Thoracic aorta (tissue), 2 donors: ENCODE results near the gene CR1. TPM values are rescaled to one million over a fixed set of nuclear protein-coding genes. Genes with fewer than 3 reads are reported as not detected.
"Not testable (repeated sequence)": the region's sequence is repeated elsewhere in the genome, so short reads cannot be mapped to it uniquely, and the experiment has no call there.

Source experiments
- ATAC-seq: fragments of 150-250 bp; one replicate; pipeline ENCODE4 v1.8.0; 2017; ENCODE audit warnings: low read depth; ENCODE audit not compliant: insufficient number of reproducible peaks, low FRiP score
- DNase-seq: peaks from one replicate; pipeline ENCODE4 v3.0.0-alpha.2; 2020; ENCODE audit warnings: low spot score
- H3K27ac ChIP-seq, 2 donors: fragments of 200-600 bp; sonication (generic); 1 replicate in 1 of 2; 2 replicates in 1 of 2; pipeline ENCODE4 v1.5.1; 2016; ENCODE audit warnings: mild to moderate bottlenecking in 2 of 2, moderate library complexity in 2 of 2
- H3K27me3 ChIP-seq: fragments of 200-600 bp; sonication (generic); replicated peaks from 2 replicates; pipeline ENCODE4 v1.6.0; 2016; ENCODE audit warnings: mild to moderate bottlenecking; ENCODE audit not compliant: insufficient read depth
- H3K36me3 ChIP-seq: fragments of 200-600 bp; sonication (generic); one replicate; pipeline ENCODE4 v1.5.1; 2016
- H3K4me1 ChIP-seq, 2 donors: fragments of 200-600 bp; sonication (generic); 1 replicate in 1 of 2; 2 replicates in 1 of 2; pipeline versions ENCODE4 v1.5.1 to v1.6.0; 2016; ENCODE audit warnings: low read depth in 2 of 2, mild to moderate bottlenecking in 1 of 2; ENCODE audit not compliant: control insufficient read depth in 1 of 2
- H3K4me3 ChIP-seq: fragments of 200-600 bp; sonication (generic); 2 replicates; pipeline ENCODE4 v1.5.1; 2016; ENCODE audit warnings: mild to moderate bottlenecking
- H3K9me3 ChIP-seq: fragments of 200-600 bp; sonication (generic); 2 replicates; pipeline ENCODE4 v1.5.1; 2016
- CTCF ChIP-seq: fragments of 200-600 bp; sonication (generic); IDR thresholded peaks from one replicate; pipeline ENCODE4 v1.5.1; 2019; ENCODE audit warnings: antibody characterized with exemption
- total RNA-seq, 2 donors: library from RNA; depleted of rRNA; stranded (reverse); fragments of >200 nt; gene quantifications; one replicate each; pipeline versions ENCODE4 v1.1.0 to v1.2.3, GENCODE V29; 2016

Gene CR1
- total RNA-seq, 2 donors from 2014 or later = 5.0 to 17.4 TPM

DNA sequence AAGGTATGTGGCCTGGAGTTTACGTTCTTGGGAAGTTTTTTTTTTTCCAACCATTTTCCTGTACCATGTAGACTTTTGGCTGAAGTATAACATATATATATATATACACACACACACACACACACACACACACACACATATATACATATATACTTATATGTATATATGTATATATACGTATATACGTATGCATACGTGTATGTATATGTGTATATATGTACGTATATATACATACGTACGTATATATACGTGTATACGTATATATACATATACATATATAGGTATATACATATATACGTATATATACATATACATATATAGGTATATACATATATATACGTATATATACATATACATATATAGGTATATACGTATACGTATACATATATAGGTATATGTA lies 18.9 kb downstream of the CR1 start:
- DNase-seq (no peak), ATAC-seq (no peak)
- H3K27me3 ChIP-seq = no peaks in the 10 kb centered on the region
- H3K9me3 ChIP-seq = no peaks in the 10 kb centered on the region
- no peaks in the 10 kb centered on the region for H3K36me3 ChIP-seq
- H3K4me3 ChIP-seq = no peak overlapping the region
- TF ChIP-seq CTCF = no peak
- H3K27ac ChIP-seq = no peak overlapping the region
- H3K4me1 ChIP-seq = no peaks in the 10 kb centered on the region

DNA sequence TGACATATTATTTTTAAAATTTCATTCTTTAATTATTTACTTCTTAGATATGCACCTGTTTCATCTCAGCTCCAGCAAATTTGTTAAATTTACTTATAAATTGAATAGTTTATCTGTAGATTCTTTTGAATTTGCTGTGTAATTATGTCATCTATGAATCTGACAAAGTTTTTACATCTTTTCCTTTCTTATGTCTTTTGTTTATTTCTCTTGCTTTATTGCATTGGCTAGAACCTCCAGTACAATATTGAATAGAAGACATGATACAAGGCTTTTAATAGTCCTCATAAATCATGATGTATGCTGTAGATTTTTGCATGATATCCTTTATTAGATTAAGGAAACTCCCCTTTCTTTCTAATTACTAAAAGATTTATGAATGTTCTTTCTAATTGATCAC lies 20.8 kb downstream of the CR1 start:
- Histone ChIP-seq H3K36me3 (no peaks in the 10 kb centered on the region), H3K27me3 (no peaks in the 10 kb centered on the region), H3K27ac (no peak overlapping the region), H3K4me1 (no peaks in the 10 kb centered on the region), H3K4me3 (no peak overlapping the region), H3K9me3 (no peaks in the 10 kb centered on the region)
- TF ChIP-seq CTCF = no peak
- DNase-seq = no peak
- no peak for ATAC-seq

- no peaks in the 10 kb centered on the region for H3K4me1 ChIP-seq
- no peak for DNase-seq
- no peak overlapping the region for H3K27ac ChIP-seq
- no peak overlapping the region for H3K4me3 ChIP-seq
- no peaks in the 10 kb centered on the region for H3K9me3 ChIP-seq
- ATAC-seq = no peak
- no peak for TF ChIP-seq CTCF
- no peaks in the 10 kb centered on the region for H3K36me3 ChIP-seq
- no peaks in the 10 kb centered on the region for H3K27me3 ChIP-seq
Measured at GRCh38 chr1:207518608-207519236, 22.8 kb downstream of the CR1 start.

DNA sequence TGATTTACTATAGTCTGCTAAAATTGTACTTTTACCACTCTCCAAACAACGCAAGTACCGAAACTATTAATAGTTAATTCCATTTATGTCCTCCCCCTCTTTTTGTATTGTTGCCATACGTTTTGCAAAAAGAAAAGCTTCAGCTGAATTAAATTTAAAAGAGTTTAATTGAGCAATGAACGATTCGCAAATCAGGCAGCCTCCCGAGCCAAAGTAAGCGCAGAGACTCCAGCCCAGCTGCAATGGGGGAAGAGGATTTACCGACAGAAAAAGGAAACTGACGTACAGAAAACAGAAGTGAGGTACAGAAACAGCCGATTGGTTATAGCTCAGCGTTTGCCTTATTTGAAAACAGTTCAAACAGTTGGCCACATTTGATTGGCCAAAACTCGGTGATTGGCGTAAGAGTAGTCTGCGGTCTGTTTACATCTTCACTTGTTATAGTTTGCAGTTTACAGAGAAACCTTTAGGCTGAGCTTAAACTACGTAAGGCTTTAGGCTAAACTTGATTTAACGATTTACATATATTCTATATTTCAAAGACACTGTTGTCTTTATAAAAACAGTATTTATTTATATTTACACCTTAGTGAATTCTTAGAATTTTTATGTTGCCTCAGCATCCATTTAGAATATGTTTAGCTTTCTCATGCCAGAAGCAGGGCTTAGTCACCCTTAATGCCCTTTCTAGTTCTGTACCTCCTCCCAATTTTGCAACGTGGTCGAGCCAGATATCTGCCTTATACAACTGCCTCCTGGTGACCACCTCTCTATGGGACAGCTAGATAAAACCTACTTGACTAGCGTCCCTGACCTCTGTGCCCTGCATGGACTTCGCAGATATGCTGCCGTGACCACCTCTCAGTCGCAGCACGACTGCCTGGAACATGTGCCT lies 23.8 kb downstream of the CR1 start:
- Histone ChIP-seq H3K4me1 (no peaks in the 10 kb centered on the region), H3K27me3 (no peaks in the 10 kb centered on the region), H3K36me3 (no peaks in the 10 kb centered on the region), H3K27ac (no peak overlapping the region), H3K9me3 (no peaks in the 10 kb centered on the region), H3K4me3 (no peak overlapping the region)
- TF ChIP-seq CTCF = no peak
- DNase-seq (no peak), ATAC-seq (no peak)

GRCh38 chr1:207520400-207521345 lies 24.7 kb downstream of the CR1 start:
- not testable (repeated sequence) for H3K4me3 ChIP-seq, H3K9me3 ChIP-seq, H3K27ac ChIP-seq, H3K27me3 ChIP-seq, H3K4me1 ChIP-seq, ATAC-seq, DNase-seq, H3K36me3 ChIP-seq

DNA sequence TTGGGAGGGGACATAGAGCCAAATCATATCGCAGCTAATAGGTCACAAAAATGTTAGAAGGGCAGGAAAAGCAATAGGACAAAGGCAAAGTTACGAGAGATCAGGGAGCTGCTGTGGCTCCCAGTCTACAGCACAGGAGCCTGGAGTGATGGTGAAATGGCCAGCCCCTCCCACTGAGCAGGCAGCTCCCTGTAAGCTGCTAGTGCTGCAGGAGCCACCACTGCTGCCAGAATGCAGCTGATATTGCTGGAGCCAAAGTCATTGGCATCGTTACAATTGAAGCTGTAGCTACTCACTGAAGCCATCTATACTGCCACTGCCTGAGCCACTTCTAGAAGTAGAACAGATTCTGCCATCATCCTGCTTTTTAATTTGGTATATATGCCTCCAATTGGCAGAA lies 29.3 kb downstream of the CR1 start:
- H3K4me1 ChIP-seq, H3K27ac ChIP-seq, ATAC-seq, H3K4me3 ChIP-seq, H3K9me3 ChIP-seq, H3K27me3 ChIP-seq, H3K36me3 ChIP-seq, DNase-seq: not testable (repeated sequence)

- DNase-seq, H3K4me1 ChIP-seq, H3K27ac ChIP-seq, H3K9me3 ChIP-seq, H3K36me3 ChIP-seq, H3K4me3 ChIP-seq, ATAC-seq, H3K27me3 ChIP-seq: not testable (repeated sequence)
Measured at GRCh38 chr1:207528401-207528800, 32.4 kb downstream of the CR1 start.

GRCh38 chr1:207536263-207536662 lies 40.3 kb downstream of the CR1 start:
- not testable (repeated sequence) for H3K27ac ChIP-seq, H3K4me1 ChIP-seq, DNase-seq, H3K9me3 ChIP-seq, H3K4me3 ChIP-seq, H3K27me3 ChIP-seq, ATAC-seq, H3K36me3 ChIP-seq
